B cell (primary cell): Measurements from ENCODE around the gene TIAM2. TPM values are rescaled to one million over a fixed set of nuclear protein-coding genes. Genes with fewer than 3 reads are reported as not detected.
"Not testable (repeated sequence)": the region's sequence is repeated elsewhere in the genome, so short reads cannot be mapped to it uniquely, and the experiment has no call there.

Source experiments
- ATAC-seq: fragments of 200-7000 bp; cut with Tn5 transposase; one replicate; pipeline ENCODE4 v1.10.0; 2021; ENCODE audit warnings: low read depth, mild to moderate bottlenecking, moderate number of reproducible peaks, moderate library complexity
- CTCF ChIA-PET: fragments of 350-600 bp; sonication (Branson Sonifier 250); formaldehyde crosslinking; loops from one replicate; lab custom pipeline; 2021; ENCODE audit warnings: antibody characterized with exemption, inconsistent platforms; lab: Charles Lee
- POLR2A ChIA-PET: fragments of 350-600 bp; sonication (Branson Sonifier 250); formaldehyde crosslinking; loops from one replicate; lab custom pipeline; 2021; ENCODE audit warnings: antibody characterized with exemption; lab: Charles Lee
- DNase-seq: peaks from one replicate; pipeline ENCODE4 v3.0.0; 2013
- H2AFZ ChIP-seq: 2 replicates; pipeline ENCODE4 v1.6.1; 2012; ENCODE audit warnings: mild to moderate bottlenecking, low read depth, low read length; ENCODE audit not compliant: insufficient read depth, poor library complexity, severe bottlenecking
- H3K27ac ChIP-seq, 2 donors: 1 replicate in 1 of 2; 2 replicates in 1 of 2; pipeline ENCODE4 v1.5.1; 2012 to 2013; ENCODE audit warnings: low read length in 2 of 2, mild to moderate bottlenecking in 2 of 2, moderate library complexity in 1 of 2
- H3K27me3 ChIP-seq, 4 experiments: fragments of 200-600 bp in 1 of 4; sonication (generic) in 1 of 4; replicated peaks in 1 of 4; 1 replicate in 2 of 4; 2 replicates in 2 of 4; pipeline versions ENCODE4 v1.6.1 to v1.7.0; 2013 to 2016; ENCODE audit warnings: low read length in 3 of 4, mild to moderate bottlenecking in 2 of 4, mixed read lengths in 1 of 4, moderate library complexity in 1 of 4; ENCODE audit not compliant: insufficient read depth in 4 of 4, control insufficient read depth in 3 of 4; ENCODE audit errors: control extremely low read depth in 1 of 4
- H3K36me3 ChIP-seq, 2 experiments: replicated peaks in 1 of 2; 1 replicate in 1 of 2; 2 replicates in 1 of 2; pipeline versions ENCODE4 v1.6.1 to v1.7.1; 2013; ENCODE audit warnings: low read length in 1 of 2; ENCODE audit not compliant: insufficient read depth in 2 of 2, control insufficient read depth in 1 of 2; ENCODE audit errors: control extremely low read depth in 1 of 2, extremely low read depth in 1 of 2
- H3K4me1 ChIP-seq, 2 donors: fragments of 200-600 bp in 1 of 2; sonication (generic) in 1 of 2; 1 replicate in 1 of 2; 2 replicates in 1 of 2; pipeline versions ENCODE4 v1.5.1 to v1.6.1; 2013 to 2017; ENCODE audit warnings: low read length in 2 of 2; ENCODE audit not compliant: control insufficient read depth in 2 of 2, insufficient read depth in 2 of 2
- H3K4me2 ChIP-seq: replicated peaks from 2 replicates; pipeline ENCODE3; 2012; ENCODE audit warnings: mild to moderate bottlenecking, low read depth, low read length; ENCODE audit not compliant: poor library complexity, severe bottlenecking
- H3K4me3 ChIP-seq, 5 experiments: fragments of 200-600 bp in 1 of 5; sonication (generic) in 1 of 5; 1 replicate in 3 of 5; 2 replicates in 2 of 5; pipeline versions ENCODE4 v1.5.1 to v1.7.0; 2011 to 2016; ENCODE audit warnings: low read length in 4 of 5, mild to moderate bottlenecking in 4 of 5, low read depth in 2 of 5, control low read depth in 1 of 5, moderate library complexity in 1 of 5; ENCODE audit not compliant: insufficient read depth in 1 of 5; ENCODE audit errors: control extremely low read depth in 1 of 5, extremely low read depth in 1 of 5
- H3K79me2 ChIP-seq: fragments of 200-600 bp; sonication (generic); one replicate; pipeline ENCODE4 v1.6.0; 2016; ENCODE audit warnings: low read length; ENCODE audit not compliant: control insufficient read depth, insufficient read depth
- H3K9ac ChIP-seq: fragments of 200-600 bp; sonication (generic); 2 replicates; pipeline ENCODE4 v1.6.1; 2017; ENCODE audit warnings: mild to moderate bottlenecking, low read length, moderate library complexity
- H3K9me3 ChIP-seq, 3 donors: one replicate each; pipeline versions ENCODE4 v1.6.1 to v1.7.1; 2013; ENCODE audit warnings: low read length in 2 of 3; ENCODE audit not compliant: control insufficient read depth in 2 of 3, insufficient read depth in 1 of 3; ENCODE audit errors: control extremely low read depth in 1 of 3
- H4K20me1 ChIP-seq: 2 replicates; pipeline ENCODE4 v1.6.0; 2012; ENCODE audit warnings: mild to moderate bottlenecking, low read length; ENCODE audit not compliant: insufficient read depth, control insufficient read depth, poor library complexity, severe bottlenecking
- H3K27ac Mint-ChIP-seq: one replicate; pipeline ENCODE4 v1.8.0; 2021; ENCODE audit warnings: mixed read lengths
- H3K27me3 Mint-ChIP-seq: one replicate; pipeline ENCODE4 v1.8.0; 2021; ENCODE audit warnings: mixed read lengths
- H3K4me1 Mint-ChIP-seq: one replicate; pipeline ENCODE4 v1.8.0; 2021; ENCODE audit warnings: mixed read lengths
- H3K4me3 Mint-ChIP-seq: one replicate; pipeline ENCODE4 v1.8.0; 2021; ENCODE audit warnings: mixed read lengths
- H3K9me3 Mint-ChIP-seq: one replicate; pipeline ENCODE4 v1.8.0; 2022; ENCODE audit warnings: mixed read lengths; ENCODE audit not compliant: insufficient read depth
- CTCF ChIP-seq: fragments of 200-600 bp; IDR thresholded peaks from one replicate; pipeline ENCODE4 v1.8.0; 2022; ENCODE audit warnings: antibody characterized with exemption, mild to moderate bottlenecking
- EZH2 ChIP-seq: IDR thresholded peaks from 2 replicates; pipeline ENCODE4 v1.6.1; 2012; ENCODE audit warnings: borderline replicate concordance, low read depth, mild to moderate bottlenecking, moderate library complexity, low read length; ENCODE audit not compliant: insufficient read depth, poor library complexity, severe bottlenecking
- WGBS: methylation state at CpG from one replicate; pipeline ENCODE4 v1.1.5; 2013; ENCODE audit warnings: missing lambda C conversion rate; ENCODE audit not compliant: insufficient coverage; 5-methylcytosine and 5-hydroxymethylcytosine counted together
- intact Hi-C: fragments of 100-400 bp; cut with micrococcal nuclease; formaldehyde crosslinking; loops from one replicate; pipeline ENCODE4 v1.10.0; 2022
- polyA plus RNA-seq: library from polyadenylated mRNA; depleted of rRNA; stranded (reverse); fragments of >200 nt; gene quantifications from 2 replicates; pipeline ENCODE4 v1.2.3, GENCODE V29; 2012
- total RNA-seq, 2 donors: library from RNA; stranded (reverse); fragments of 120-200 nt in 1 of 2; gene quantifications; 1 replicate in 1 of 2; 2 replicates in 1 of 2; pipeline versions ENCODE4 v1.2.3 to v1.2.4, GENCODE V29; 2013 to 2022

Gene TIAM2
- total and polyA plus RNA-seq, 2 donors (not counting 1 experiment from before 2014, with no cell fraction given), result 13.1 to 18.8 TPM

- Mint-ChIP-seq H3K27ac (no peak overlapping the region), H3K4me3 (no peak overlapping the region), H3K27me3 (no peaks in the 10 kb centered on the region), H3K4me1 (no peaks in the 10 kb centered on the region), H3K9me3 (no peaks in the 10 kb centered on the region)
- CTCF ChIA-PET, result no interaction called here
- H3K36me3 ChIP-seq, result no peaks in the 10 kb centered on the region
- TF ChIP-seq CTCF (no peak), EZH2 (no peak)
- no peak overlapping the region for H3K27ac ChIP-seq
- no peak overlapping the region for H3K9ac ChIP-seq
- no peaks in the 10 kb centered on the region for H3K4me1 ChIP-seq
- H2AFZ ChIP-seq, result no peak overlapping the region
- H3K27me3 ChIP-seq, result no peaks in the 10 kb centered on the region
- DNase-seq (no peak), ATAC-seq (no peak)
- POLR2A ChIA-PET, result no interaction called here
- H4K20me1 ChIP-seq, result no peaks in the 10 kb centered on the region
- H3K4me3 ChIP-seq, result no peak overlapping the region
- intact Hi-C loops, result no loop called here
- H3K9me3 ChIP-seq, result no peaks in the 10 kb centered on the region
- H3K4me2 ChIP-seq, result no peak overlapping the region
- no CpG with 5 or more reads among the region's 1 CpG for WGBS
- no peaks in the 10 kb centered on the region for H3K79me2 ChIP-seq
Observed at GRCh38 chr6:155014137-155014536, 19.0 kb downstream of the TIAM2 start.

GRCh38 chr6:155014670-155015300 lies 19.7 kb downstream of the TIAM2 start:
- H3K4me1 ChIP-seq, result no peaks in the 10 kb centered on the region
- DNase-seq, result no peak
- no peak for ATAC-seq
- no peaks in the 10 kb centered on the region for H4K20me1 ChIP-seq
- no peaks in the 10 kb centered on the region for H3K4me1 Mint-ChIP-seq
- H3K27ac ChIP-seq, result no peak overlapping the region
- no peak overlapping the region for H3K9ac ChIP-seq
- no peak overlapping the region for H3K4me3 Mint-ChIP-seq
- WGBS, result 97% methylated on average over 3 of the region's 3 CpGs
- H3K27me3 Mint-ChIP-seq, result no peaks in the 10 kb centered on the region
- no peaks in the 10 kb centered on the region for H3K27me3 ChIP-seq
- no peaks in the 10 kb centered on the region for H3K36me3 ChIP-seq
- ChIA-PET POLR2A (no interaction called here), CTCF (no interaction called here)
- H3K4me2 ChIP-seq, result no peak overlapping the region
- intact Hi-C loops, result no loop called here
- H3K9me3 ChIP-seq, result no peaks in the 10 kb centered on the region
- no peak overlapping the region for H3K27ac Mint-ChIP-seq
- H3K9me3 Mint-ChIP-seq, result no peaks in the 10 kb centered on the region
- H3K79me2 ChIP-seq, result no peaks in the 10 kb centered on the region
- no peak for TF ChIP-seq CTCF
- TF ChIP-seq EZH2, result no peak
- H2AFZ ChIP-seq, result no peak overlapping the region
- no peak overlapping the region for H3K4me3 ChIP-seq

- H3K27me3 Mint-ChIP-seq, H3K9me3 ChIP-seq, H3K27ac ChIP-seq, H3K4me1 Mint-ChIP-seq, H3K9me3 Mint-ChIP-seq, CTCF ChIA-PET, H3K4me3 ChIP-seq, H3K36me3 ChIP-seq, H3K27me3 ChIP-seq, intact Hi-C loops, ATAC-seq, H3K4me3 Mint-ChIP-seq, H4K20me1 ChIP-seq, H3K79me2 ChIP-seq, H3K4me2 ChIP-seq, H2AFZ ChIP-seq, H3K9ac ChIP-seq, H3K27ac Mint-ChIP-seq, H3K4me1 ChIP-seq, DNase-seq, POLR2A ChIA-PET: not testable (repeated sequence)
- 92% methylated on average over 3 of the region's 3 CpGs for WGBS
Observed at GRCh38 chr6:155018415-155018814, 23.3 kb downstream of the TIAM2 start.
